WTC11 (cell line): ENCODE measurements around the gene APCDD1. TPM values are rescaled to one million over a fixed set of nuclear protein-coding genes. Genes with fewer than 3 reads are reported as not detected.

Source experiments
- ATAC-seq: fragments of 200-7000 bp; cut with Tn5 transposase; 2 replicates; pipeline ENCODE4 v1.10.0; 2021; ENCODE audit warnings: mild to moderate bottlenecking, moderate library complexity
- CTCF ChIA-PET: fragments of 300-600 bp; sonication (Branson Sonifier 250); formaldehyde crosslinking; loops from one replicate; lab custom pipeline; 2021; ENCODE audit warnings: antibody characterized with exemption; lab: Charles Lee
- POLR2A ChIA-PET: fragments of 350-600 bp; sonication (Branson Sonifier 250); formaldehyde crosslinking; loops from one replicate; lab custom pipeline; 2021; ENCODE audit warnings: antibody characterized with exemption; lab: Charles Lee
- DNase-seq: peaks from one replicate; pipeline ENCODE4 v3.0.0; 2021; ENCODE audit warnings: low spot score
- H3K27ac Mint-ChIP-seq: 2 replicates; pipeline ENCODE4 v1.8.0; 2021; ENCODE audit warnings: mixed read lengths
- H3K27me3 Mint-ChIP-seq: 2 replicates; pipeline ENCODE4 v1.8.0; 2021; ENCODE audit warnings: low read depth, mild to moderate bottlenecking, moderate library complexity, mixed read lengths
- H3K36me3 Mint-ChIP-seq: 2 replicates; pipeline ENCODE4 v1.8.0; 2021; ENCODE audit warnings: mixed read lengths
- H3K4me1 Mint-ChIP-seq: 2 replicates; pipeline ENCODE4 v1.8.0; 2022; ENCODE audit warnings: mixed read lengths
- H3K4me3 Mint-ChIP-seq: 2 replicates; pipeline ENCODE4 v1.8.0; 2021; ENCODE audit warnings: mild to moderate bottlenecking, moderate library complexity, mixed read lengths
- H3K9me3 Mint-ChIP-seq: 2 replicates; pipeline ENCODE4 v1.8.0; 2021; ENCODE audit warnings: mixed read lengths
- EMX1 ChIP-seq: fragments of 250-450 bp; sonication (Bioruptor Pico); IDR thresholded peaks from 2 replicates; pipeline ENCODE4 v1.8.0; 2021; ENCODE audit warnings: mild to moderate bottlenecking
- ESRRA ChIP-seq: sonication (generic); formaldehyde crosslinking; IDR thresholded peaks from 2 replicates; pipeline ENCODE4 v1.8.1; 2022; ENCODE audit warnings: mild to moderate bottlenecking, missing genetic modification reagents, borderline replicate concordance
- ETV6 ChIP-seq: sonication (generic); formaldehyde crosslinking; IDR thresholded peaks from 2 replicates; pipeline ENCODE4 v1.8.1; 2022; ENCODE audit warnings: mild to moderate bottlenecking, missing genetic modification reagents
- FOXK1 ChIP-seq: sonication (generic); formaldehyde crosslinking; IDR thresholded peaks from 2 replicates; pipeline ENCODE4 v1.8.0; 2022; ENCODE audit warnings: mild to moderate bottlenecking, moderate library complexity, missing genetic modification reagents
- FOXP1 ChIP-seq: sonication (generic); formaldehyde crosslinking; IDR thresholded peaks from 2 replicates; pipeline ENCODE4 v1.8.0; 2022; ENCODE audit warnings: missing genetic modification reagents, mild to moderate bottlenecking, moderate library complexity, borderline replicate concordance
- GRHL2 ChIP-seq: fragments of 250-450 bp; sonication (Bioruptor Pico); IDR thresholded peaks from 2 replicates; pipeline ENCODE4 v1.8.0; 2022; ENCODE audit warnings: mild to moderate bottlenecking, moderate library complexity; ENCODE audit not compliant: insufficient replicate concordance, severe bottlenecking
- JAZF1 ChIP-seq: fragments of 250-450 bp; sonication (Bioruptor Pico); IDR thresholded peaks from 2 replicates; pipeline ENCODE4 v1.9.0; 2021; ENCODE audit warnings: moderate library complexity, mild to moderate bottlenecking, inconsistent platforms
- JUN ChIP-seq: sonication (generic); formaldehyde crosslinking; IDR thresholded peaks from 2 replicates; pipeline ENCODE4 v1.8.0; 2023; ENCODE audit warnings: mild to moderate bottlenecking, missing genetic modification reagents
- MYBL2 ChIP-seq: sonication (generic); formaldehyde crosslinking; IDR thresholded peaks from 2 replicates; pipeline ENCODE4 v1.8.1; 2023; ENCODE audit warnings: mild to moderate bottlenecking, moderate library complexity, missing genetic modification reagents
- RELA ChIP-seq: sonication (generic); formaldehyde crosslinking; IDR thresholded peaks from 2 replicates; pipeline ENCODE4 v1.8.1; 2022; ENCODE audit warnings: missing genetic modification reagents, mild to moderate bottlenecking, borderline replicate concordance
- ZNF138 ChIP-seq: sonication (generic); formaldehyde crosslinking; conservative IDR thresholded peaks from 2 replicates; pipeline ENCODE4 v1.8.1; 2022; ENCODE audit warnings: mild to moderate bottlenecking, moderate library complexity, missing genetic modification reagents
- ZNF219 ChIP-seq: sonication (generic); formaldehyde crosslinking; IDR thresholded peaks from 2 replicates; pipeline ENCODE4 v1.8.0; 2023; ENCODE audit warnings: missing genetic modification reagents, mild to moderate bottlenecking, borderline replicate concordance
- ZNF232 ChIP-seq: sonication (generic); formaldehyde crosslinking; IDR thresholded peaks from 2 replicates; pipeline ENCODE4 v1.8.0; 2022; ENCODE audit warnings: mild to moderate bottlenecking, missing genetic modification reagents
- ZNF263 ChIP-seq: sonication (generic); formaldehyde crosslinking; IDR thresholded peaks from 2 replicates; pipeline ENCODE4 v1.8.1; 2022; ENCODE audit warnings: low read depth, mild to moderate bottlenecking, moderate library complexity, missing genetic modification reagents
- ZNF396 ChIP-seq: fragments of 250-450 bp; sonication (Bioruptor Pico); IDR thresholded peaks from 2 replicates; pipeline ENCODE4 v1.8.0; 2021; ENCODE audit warnings: mild to moderate bottlenecking, moderate library complexity, borderline replicate concordance
- total RNA-seq: library from RNA; stranded (reverse); gene quantifications from 3 replicates; pipeline ENCODE4 v1.2.3, GENCODE V29; 2021
- TF ChIP-seq, protein P1 (sequence below): sonication (generic); formaldehyde crosslinking; IDR thresholded peaks from 2 replicates; pipeline ENCODE4 v1.8.1; 2023; ENCODE audit warnings: mild to moderate bottlenecking, moderate library complexity, missing genetic modification reagents
- TF ChIP-seq, protein P2 (sequence below): sonication (generic); formaldehyde crosslinking; IDR thresholded peaks from 2 replicates; pipeline ENCODE4 v1.8.0; 2022; ENCODE audit warnings: mild to moderate bottlenecking, missing genetic modification reagents
- TF ChIP-seq, protein P3 (sequence below): fragments of 250-450 bp; sonication (Bioruptor Pico); IDR thresholded peaks from 2 replicates; pipeline ENCODE4 v1.8.0; 2021; ENCODE audit warnings: mild to moderate bottlenecking
- TF ChIP-seq, protein P4 (sequence below): sonication (generic); formaldehyde crosslinking; IDR thresholded peaks from 2 replicates; pipeline ENCODE4 v1.8.0; 2022; ENCODE audit warnings: mild to moderate bottlenecking, missing genetic modification reagents
- TF ChIP-seq, protein P5 (sequence below): sonication (generic); formaldehyde crosslinking; IDR thresholded peaks from 2 replicates; pipeline ENCODE4 v1.8.1; 2022; ENCODE audit warnings: low read depth, mild to moderate bottlenecking, moderate library complexity, missing genetic modification reagents, borderline replicate concordance
- TF ChIP-seq, protein P6 (sequence below): fragments of 250-450 bp; sonication (Bioruptor Pico); IDR thresholded peaks from 2 replicates; pipeline ENCODE4 v1.9.0; 2021; ENCODE audit warnings: moderate library complexity, mild to moderate bottlenecking, inconsistent platforms, borderline replicate concordance
- TF ChIP-seq, protein P7 (sequence below): sonication (generic); formaldehyde crosslinking; IDR thresholded peaks from 2 replicates; pipeline ENCODE4 v1.8.1; 2022; ENCODE audit warnings: mild to moderate bottlenecking, moderate library complexity, missing genetic modification reagents

APCDD1 gene
- total RNA-seq, 1 experiment from 2014 or later = 7.1 TPM

DNA sequence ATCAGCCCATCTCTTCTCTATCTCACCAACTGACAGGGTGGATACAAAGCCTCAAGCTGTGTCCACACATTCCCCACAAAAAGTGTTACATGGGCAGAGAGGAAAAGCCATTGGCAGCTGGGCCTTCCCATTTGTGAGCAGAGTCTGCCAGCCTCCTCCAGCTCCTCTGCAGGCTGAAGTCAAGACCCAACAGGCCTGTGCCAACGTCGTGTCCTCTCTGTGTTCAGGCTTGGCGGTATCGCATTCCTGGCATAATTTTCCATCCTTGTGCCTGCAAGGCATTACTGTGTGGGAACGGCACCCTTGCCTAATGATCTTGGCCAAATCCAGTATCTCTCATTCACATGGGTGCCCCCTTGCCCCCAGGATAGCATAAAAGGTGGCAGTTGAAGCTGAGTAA lies 41.5 kb upstream of the APCDD1 start:
- CTCF ChIA-PET = no interaction called here
- Mint-ChIP-seq H3K9me3 (no peaks in the 10 kb centered on the region), H3K27ac (no peak overlapping the region), H3K4me1 (peaks cover 15% of the 10 kb centered on the region), H3K27me3 (no peaks in the 10 kb centered on the region), H3K36me3 (no peaks in the 10 kb centered on the region), H3K4me3 (no peak overlapping the region)
- TF ChIP-seq, protein P1, sequence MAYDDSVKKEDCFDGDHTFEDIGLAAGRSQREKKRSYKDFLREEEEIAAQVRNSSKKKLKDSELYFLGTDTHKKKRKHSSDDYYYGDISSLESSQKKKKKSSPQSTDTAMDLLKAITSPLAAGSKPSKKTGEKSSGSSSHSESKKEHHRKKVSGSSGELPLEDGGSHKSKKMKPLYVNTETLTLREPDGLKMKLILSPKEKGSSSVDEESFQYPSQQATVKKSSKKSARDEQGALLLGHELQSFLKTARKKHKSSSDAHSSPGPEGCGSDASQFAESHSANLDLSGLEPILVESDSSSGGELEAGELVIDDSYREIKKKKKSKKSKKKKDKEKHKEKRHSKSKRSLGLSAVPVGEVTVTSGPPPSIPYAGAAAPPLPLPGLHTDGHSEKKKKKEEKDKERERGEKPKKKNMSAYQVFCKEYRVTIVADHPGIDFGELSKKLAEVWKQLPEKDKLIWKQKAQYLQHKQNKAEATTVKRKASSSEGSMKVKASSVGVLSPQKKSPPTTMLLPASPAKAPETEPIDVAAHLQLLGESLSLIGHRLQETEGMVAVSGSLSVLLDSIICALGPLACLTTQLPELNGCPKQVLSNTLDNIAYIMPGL = no peak
- TF ChIP-seq, protein P2, sequence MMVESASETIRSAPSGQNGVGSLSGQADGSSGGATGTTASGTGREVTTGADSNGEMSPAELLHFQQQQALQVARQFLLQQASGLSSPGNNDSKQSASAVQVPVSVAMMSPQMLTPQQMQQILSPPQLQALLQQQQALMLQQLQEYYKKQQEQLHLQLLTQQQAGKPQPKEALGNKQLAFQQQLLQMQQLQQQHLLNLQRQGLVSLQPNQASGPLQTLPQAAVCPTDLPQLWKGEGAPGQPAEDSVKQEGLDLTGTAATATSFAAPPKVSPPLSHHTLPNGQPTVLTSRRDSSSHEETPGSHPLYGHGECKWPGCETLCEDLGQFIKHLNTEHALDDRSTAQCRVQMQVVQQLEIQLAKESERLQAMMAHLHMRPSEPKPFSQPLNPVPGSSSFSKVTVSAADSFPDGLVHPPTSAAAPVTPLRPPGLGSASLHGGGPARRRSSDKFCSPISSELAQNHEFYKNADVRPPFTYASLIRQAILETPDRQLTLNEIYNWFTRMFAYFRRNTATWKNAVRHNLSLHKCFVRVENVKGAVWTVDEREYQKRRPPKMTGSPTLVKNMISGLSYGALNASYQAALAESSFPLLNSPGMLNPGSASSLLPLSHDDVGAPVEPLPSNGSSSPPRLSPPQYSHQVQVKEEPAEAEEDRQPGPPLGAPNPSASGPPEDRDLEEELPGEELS (CRISPR knock-in tag) = no peak
- TF ChIP-seq ZNF232 (CRISPR knock-in tag) = no peak
- TF ChIP-seq FOXP1 = no peak
- TF ChIP-seq FOXK1 (CRISPR knock-in tag) = no peak
- TF ChIP-seq EMX1 = no peak
- no peak for TF ChIP-seq GRHL2
- TF ChIP-seq RELA (CRISPR knock-in tag) = no peak
- no peak for TF ChIP-seq JAZF1 (CRISPR knock-in tag)
- TF ChIP-seq ZNF138 (CRISPR knock-in tag) = no peak
- TF ChIP-seq, protein P3, sequence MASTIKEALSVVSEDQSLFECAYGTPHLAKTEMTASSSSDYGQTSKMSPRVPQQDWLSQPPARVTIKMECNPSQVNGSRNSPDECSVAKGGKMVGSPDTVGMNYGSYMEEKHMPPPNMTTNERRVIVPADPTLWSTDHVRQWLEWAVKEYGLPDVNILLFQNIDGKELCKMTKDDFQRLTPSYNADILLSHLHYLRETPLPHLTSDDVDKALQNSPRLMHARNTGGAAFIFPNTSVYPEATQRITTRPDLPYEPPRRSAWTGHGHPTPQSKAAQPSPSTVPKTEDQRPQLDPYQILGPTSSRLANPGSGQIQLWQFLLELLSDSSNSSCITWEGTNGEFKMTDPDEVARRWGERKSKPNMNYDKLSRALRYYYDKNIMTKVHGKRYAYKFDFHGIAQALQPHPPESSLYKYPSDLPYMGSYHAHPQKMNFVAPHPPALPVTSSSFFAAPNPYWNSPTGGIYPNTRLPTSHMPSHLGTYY (CRISPR knock-in tag) = no peak
- TF ChIP-seq MYBL2 = no peak
- no peak for TF ChIP-seq ZNF263 (CRISPR knock-in tag)
- TF ChIP-seq, protein P4, sequence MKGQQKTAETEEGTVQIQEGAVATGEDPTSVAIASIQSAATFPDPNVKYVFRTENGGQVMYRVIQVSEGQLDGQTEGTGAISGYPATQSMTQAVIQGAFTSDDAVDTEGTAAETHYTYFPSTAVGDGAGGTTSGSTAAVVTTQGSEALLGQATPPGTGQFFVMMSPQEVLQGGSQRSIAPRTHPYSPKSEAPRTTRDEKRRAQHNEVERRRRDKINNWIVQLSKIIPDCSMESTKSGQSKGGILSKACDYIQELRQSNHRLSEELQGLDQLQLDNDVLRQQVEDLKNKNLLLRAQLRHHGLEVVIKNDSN (CRISPR knock-in tag) = no peak
- POLR2A ChIA-PET = no interaction called here
- DNase-seq (no peak), ATAC-seq (no peak)

DNA sequence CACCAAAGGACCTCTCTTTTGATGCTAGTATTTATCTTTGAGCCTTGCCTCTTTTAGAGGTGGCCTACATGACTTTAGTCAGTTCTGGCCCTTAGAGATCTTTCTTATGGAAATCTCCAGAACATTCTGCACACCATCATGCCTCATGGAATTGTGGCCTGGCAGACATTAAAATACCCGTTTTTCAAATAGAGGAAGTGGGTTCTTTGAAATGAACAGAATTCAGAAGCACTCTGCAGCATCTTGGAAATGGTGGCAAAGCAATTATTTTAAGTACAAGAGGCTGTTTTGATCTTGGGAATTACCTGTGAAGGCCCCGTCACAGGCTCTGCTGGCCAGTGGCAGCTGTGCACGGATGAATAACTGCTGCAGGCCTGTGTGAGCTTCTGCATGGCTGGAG lies 40.7 kb upstream of the APCDD1 start:
- H3K36me3 Mint-ChIP-seq = no peaks in the 10 kb centered on the region
- H3K9me3 Mint-ChIP-seq = no peaks in the 10 kb centered on the region
- no peak overlapping the region for H3K27ac Mint-ChIP-seq
- no peak for ATAC-seq
- TF ChIP-seq, protein P5, sequence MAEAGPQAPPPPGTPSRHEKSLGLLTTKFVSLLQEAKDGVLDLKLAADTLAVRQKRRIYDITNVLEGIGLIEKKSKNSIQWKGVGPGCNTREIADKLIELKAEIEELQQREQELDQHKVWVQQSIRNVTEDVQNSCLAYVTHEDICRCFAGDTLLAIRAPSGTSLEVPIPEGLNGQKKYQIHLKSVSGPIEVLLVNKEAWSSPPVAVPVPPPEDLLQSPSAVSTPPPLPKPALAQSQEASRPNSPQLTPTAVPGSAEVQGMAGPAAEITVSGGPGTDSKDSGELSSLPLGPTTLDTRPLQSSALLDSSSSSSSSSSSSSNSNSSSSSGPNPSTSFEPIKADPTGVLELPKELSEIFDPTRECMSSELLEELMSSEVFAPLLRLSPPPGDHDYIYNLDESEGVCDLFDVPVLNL (CRISPR knock-in tag) = no peak
- TF ChIP-seq ZNF219 (CRISPR knock-in tag) = no peak
- TF ChIP-seq MYBL2 = no peak
- no peaks in the 10 kb centered on the region for H3K27me3 Mint-ChIP-seq
- no peak for DNase-seq
- H3K4me1 Mint-ChIP-seq = peaks cover 15% of the 10 kb centered on the region
- H3K4me3 Mint-ChIP-seq = no peak overlapping the region
- CTCF ChIA-PET = interaction anchor here (0.5 kb wide), 1 partner anchor 49 kb away, joined by 4 read pairs; no protein-coding TSS in a partner anchor
- POLR2A ChIA-PET = no interaction called here

DNA sequence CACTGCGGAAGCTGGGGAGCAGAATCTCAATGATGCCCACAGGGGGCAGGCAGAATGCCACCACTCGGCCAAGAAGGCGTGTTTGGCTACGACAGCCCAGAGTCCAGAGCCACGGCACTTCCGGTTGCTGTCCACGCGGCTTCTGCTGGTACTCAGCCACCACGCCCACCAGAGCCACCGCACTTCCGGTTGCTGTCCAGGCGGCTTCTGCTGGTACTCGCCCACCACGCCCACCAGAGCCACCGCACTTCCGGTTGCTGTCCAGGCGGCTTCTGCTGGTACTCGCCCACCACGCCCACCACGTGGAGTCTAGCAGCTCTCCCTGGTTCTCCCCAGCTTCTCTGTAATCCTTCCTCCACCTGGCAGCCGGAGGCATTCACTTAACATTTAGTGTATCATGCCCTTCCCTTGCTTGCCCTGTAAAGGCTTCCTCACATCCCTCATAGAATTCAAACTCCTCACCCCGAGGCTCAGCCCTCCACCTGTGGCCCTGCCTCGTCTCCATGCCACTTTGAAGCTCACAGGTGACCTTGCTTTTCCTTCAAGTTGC lies 40.1 kb upstream of the APCDD1 start:
- ChIA-PET CTCF (no interaction called here), POLR2A (no interaction called here)
- Mint-ChIP-seq H3K9me3 (peaks cover 1% of the 10 kb centered on the region; the same call in 1 of the 2 replicates), H3K4me1 (peaks cover 15% of the 10 kb centered on the region), H3K4me3 (no peak overlapping the region), H3K27ac (no peak overlapping the region), H3K36me3 (no peaks in the 10 kb centered on the region), H3K27me3 (no peaks in the 10 kb centered on the region)
- ATAC-seq (no peak), DNase-seq (no peak)
- no peak for TF ChIP-seq ESRRA (CRISPR knock-in tag)
- no peak for TF ChIP-seq ETV6 (CRISPR knock-in tag)
- no peak for TF ChIP-seq JUN
- TF ChIP-seq, protein P6, sequence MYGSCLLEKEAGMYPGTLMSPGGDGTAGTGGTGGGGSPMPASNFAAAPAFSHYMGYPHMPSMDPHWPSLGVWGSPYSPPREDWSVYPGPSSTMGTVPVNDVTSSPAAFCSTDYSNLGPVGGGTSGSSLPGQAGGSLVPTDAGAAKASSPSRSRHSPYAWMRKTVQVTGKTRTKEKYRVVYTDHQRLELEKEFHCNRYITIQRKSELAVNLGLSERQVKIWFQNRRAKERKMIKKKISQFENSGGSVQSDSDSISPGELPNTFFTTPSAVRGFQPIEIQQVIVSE (CRISPR knock-in tag) = no peak
- TF ChIP-seq, protein P7, sequence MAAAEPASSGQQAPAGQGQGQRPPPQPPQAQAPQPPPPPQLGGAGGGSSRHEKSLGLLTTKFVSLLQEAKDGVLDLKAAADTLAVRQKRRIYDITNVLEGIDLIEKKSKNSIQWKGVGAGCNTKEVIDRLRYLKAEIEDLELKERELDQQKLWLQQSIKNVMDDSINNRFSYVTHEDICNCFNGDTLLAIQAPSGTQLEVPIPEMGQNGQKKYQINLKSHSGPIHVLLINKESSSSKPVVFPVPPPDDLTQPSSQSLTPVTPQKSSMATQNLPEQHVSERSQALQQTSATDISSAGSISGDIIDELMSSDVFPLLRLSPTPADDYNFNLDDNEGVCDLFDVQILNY (CRISPR knock-in tag) = no peak
- TF ChIP-seq ZNF396 (CRISPR knock-in tag) = no peak
